DMS114 treated with DMSO at 0.1 percent for 48 hours (cell line): ENCODE results near the gene TMEM43.

Source experiments
- DNase-seq: peaks from one replicate; lab custom pipeline; 2025; ENCODE audit not compliant: unreplicated experiment; lab: John Stamatoyannopoulos, UW

TMEM43 gene

GRCh38 chr3:14175383-14176037 is 50.7 kb downstream of the TMEM43 start:
- no peak for DNase-seq

- DNase-seq = no peak
These were observed 52.9 kb downstream of the TMEM43 start for GRCh38 chr3:14177580-14178246.

- DNase-seq = peak; percentile 97
These were observed 53.6 kb downstream of the TMEM43 start, which contains the start of the genes LSM3 and XPC for GRCh38 chr3:14178247-14179113. LSM3 (plus strand) TSS chr3:14178817; CDS start chr3:14178861, 44 bp downstream. XPC (minus strand) TSS chr3:14178601; CDS start chr3:14178568, 33 bp downstream.

GRCh38 chr3:14179114-14179465 is 54.2 kb downstream of the TMEM43 start:
- no peak for DNase-seq

- no peak for DNase-seq
These were observed 54.9 kb downstream of the TMEM43 start for GRCh38 chr3:14179795-14180194.

GRCh38 chr3:14181253-14181652 is 56.4 kb downstream of the TMEM43 start:
- DNase-seq = no peak

- no peak for DNase-seq
These were observed 58.2 kb downstream of the TMEM43 start for GRCh38 chr3:14183015-14183577.

GRCh38 chr3:14186854-14187458 is 62.1 kb downstream of the TMEM43 start:
- no peak for DNase-seq

GRCh38 chr3:14188041-14188754 is 63.3 kb downstream of the TMEM43 start:
- DNase-seq = no peak
